Activated naive CD4-positive, alpha-beta T cell (primary cell): Measurements from ENCODE around the gene C6orf141.

Experiments
- DNase-seq, 4 experiments: peaks; one replicate each; lab custom pipeline; 2025; lab: John Stamatoyannopoulos, UW

Gene C6orf141

GRCh38 chr6:49550492-49551077 is at the start of gene C6orf141:
Gene C6orf141, plus strand, starts transcription at chr6:49550668. Its CDS starts 125 bp downstream, at chr6:49550793.
- peak in 1 of 4 experiments; percentile 0 for DNase-seq

- DNase-seq, result no peak
Measured at GRCh38 chr6:49504666-49505065, 45.8 kb upstream of the C6orf141 start.

DNA sequence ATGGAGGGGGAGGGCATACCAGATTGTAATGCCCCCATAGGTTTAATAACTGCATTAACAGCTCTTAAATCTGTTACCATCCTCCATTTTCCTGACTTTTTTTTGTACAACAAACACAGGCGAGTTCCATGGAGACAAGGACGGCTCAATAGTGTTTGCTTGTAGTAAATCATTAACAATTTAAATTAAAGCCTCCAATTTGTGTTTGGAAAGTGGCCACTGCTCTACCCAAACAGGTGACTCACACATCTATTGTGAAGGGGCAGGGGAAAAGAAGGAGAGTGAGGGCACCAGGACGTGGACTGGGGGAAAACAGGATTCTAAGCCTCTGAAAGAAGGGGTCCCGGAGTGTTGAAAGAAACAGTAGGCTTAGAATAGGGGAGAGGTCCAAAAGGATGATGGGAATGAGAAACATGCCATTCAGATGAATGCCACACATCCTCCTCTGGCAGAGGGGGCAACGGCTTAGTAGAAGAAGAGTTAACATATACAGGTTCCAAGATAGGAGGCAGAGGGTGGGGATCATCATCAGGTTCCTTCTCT is 43.8 kb upstream of the C6orf141 start:
- DNase-seq, result no peak

DNA sequence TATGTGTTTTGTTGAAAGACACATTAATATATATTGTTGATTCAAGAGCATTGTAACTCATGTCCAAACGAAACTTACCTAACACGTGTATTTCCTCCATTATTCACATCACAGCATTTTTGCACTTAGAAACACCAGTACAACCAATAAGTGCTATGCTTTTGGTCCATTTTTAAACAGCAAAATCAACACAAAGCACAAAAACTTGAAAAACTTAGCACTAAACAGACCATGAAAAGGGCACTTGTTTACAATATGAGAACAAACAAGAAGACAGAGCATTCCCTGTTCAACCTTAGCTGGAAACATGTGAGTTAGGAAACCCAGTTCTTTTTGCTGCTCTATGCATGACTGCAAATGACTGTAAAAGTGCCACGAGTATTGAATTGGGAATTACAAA is 41.1 kb upstream of the C6orf141 start:
- DNase-seq, result no peak

DNA sequence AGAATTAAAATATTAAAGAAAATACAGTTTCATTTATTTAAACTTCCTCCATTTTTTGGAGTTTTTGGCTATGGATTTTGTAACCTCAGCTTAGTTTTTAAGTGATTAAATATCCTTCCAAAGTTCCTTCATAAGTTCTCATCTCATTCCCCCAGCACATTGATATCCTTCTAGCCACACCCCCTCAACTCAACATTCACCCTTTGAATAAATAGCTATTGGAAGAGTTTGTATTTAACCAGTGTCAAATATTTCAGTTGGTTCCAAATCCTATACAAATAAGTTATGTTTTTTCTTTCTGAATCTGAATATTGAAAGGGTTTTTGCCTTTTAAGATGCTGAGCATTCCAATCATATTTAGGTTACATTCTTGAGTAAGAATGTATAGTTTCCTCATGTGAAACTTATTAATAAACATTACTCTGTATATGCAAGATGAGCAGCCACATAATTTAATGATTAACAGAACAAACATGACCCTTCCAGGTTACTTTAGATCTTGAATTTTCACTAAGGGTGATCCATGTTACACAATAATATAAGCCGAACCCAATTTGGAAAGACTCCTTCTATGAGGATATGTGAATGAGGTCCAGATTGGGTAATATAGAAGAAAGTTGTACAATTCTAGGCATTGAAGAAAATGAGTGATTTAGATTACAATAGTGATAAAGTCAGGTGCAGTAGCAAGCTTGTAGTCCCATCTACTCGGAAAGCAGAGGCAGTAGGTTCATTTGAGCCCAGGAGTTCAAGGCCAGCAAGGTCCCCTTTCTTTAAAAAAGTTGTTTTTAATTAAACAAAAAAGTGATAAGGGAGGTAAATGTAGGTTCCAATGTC is 37.1 kb upstream of the C6orf141 start:
- DNase-seq, result no peak

DNA sequence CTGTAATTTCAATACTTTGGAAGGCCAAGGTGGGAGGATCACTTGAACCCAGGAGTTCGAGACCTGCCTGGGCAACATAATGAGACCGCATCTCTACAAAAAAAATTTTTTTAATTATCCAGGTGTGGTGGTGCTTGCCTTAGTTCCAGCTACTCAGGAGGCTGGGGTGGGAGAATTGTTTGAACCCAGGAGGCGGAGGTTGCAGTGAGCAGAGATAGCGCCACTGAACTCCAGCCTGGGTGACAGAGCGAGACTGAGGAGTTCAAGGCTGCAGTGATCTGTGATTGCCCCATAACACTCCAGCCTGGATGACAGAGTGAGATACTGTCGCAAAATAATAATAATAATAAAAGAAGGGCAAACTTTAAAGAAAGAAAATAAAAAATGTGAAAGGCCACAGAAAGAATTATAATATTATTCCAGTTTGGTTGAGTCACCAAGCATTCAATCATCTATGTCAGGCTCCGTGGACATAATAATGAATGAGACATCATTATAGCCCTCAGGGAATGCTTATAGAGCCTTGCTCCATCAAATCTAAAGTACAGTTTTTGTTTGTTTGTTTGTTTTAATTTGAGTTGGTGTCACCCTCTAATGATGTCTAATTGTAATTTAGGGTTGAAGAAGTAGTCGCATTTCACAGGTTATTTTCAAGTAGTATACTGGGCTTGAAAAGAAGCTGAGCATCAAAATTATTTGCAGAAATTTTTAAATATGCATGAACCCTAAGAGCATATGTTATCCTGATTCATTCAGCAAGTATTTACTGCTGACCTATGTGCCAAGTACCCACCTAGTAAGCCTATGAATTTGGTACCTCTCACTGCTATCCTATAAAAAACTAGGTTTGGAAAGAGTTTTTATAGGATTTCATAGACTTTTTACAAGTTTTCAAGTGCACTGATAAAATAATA is 35.6 kb upstream of the C6orf141 start:
- DNase-seq, result no peak

DNA sequence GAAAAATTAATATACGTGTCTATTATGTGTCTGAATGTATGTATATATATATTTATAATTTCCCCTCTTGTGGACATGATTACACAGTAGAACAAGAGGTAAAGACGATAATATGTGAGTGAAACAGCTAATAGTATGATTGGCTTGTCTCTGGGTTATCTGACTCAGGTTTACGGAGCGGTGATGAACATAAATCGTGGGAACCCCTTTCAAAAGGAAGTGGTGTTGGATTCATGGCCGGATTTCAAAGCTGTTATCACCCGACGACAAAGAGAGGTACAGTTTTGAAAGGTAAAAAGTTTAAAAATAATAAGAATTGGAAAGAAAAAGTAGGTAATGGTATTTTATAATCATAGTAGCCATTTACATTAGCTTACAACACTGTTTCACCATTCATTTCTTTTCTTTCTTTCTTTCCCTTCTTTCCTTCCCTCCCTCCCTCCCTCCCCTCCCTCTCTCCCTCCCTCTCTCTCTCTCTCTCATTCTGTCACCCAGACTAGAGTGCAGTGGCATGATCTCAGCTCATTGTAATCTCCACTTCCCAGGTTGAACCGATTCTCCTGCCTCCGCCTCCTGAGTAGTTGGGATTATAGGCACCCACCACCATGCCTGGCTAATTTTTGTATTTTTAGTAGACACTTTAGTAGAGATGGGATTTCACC is 34.9 kb upstream of the C6orf141 start:
- no peak for DNase-seq

DNA sequence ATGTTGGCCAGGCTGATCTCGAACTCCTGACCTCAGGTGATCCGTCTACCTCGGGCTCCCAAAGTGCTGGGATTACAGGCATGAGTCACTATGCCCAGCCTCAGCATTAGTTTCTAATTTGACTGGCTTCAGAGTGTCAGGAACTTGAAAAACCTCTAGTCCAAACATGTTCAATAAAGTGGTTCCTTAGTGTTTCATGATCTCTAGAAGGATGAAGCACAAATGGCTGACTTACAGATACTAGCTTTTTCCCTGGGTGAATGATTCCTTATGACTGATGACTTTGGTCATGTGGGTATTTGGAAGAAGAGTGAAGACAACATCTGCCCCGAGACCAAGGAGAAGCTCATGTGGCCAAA is 34.3 kb upstream of the C6orf141 start:
- DNase-seq, result no peak

- DNase-seq, result no peak
Measured at GRCh38 chr6:49517919-49518318, 32.5 kb upstream of the C6orf141 start.

- DNase-seq, result no peak
Measured at GRCh38 chr6:49519660-49520059, 30.8 kb upstream of the C6orf141 start.

- no peak for DNase-seq
Measured at GRCh38 chr6:49522710-49523593, 27.5 kb upstream of the C6orf141 start.

DNA sequence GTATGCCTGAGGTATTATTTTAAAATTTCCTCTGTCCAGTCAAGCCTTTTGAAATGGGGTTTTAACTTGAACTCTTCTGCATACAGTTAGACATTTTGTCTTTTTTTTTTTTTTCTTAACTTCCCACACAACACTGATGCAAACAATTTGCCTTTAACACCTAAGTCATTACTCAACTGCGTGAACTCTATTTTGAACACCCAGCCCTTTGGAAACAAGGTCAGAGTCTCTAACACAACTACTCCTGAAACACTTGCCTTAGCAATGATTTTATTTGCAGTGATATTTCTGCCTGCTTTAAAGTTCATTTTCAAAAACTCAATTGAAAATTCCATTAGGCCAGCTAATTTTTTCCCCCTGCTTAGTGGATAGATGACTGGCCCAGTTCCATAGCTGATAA is 26.6 kb upstream of the C6orf141 start:
- no peak for DNase-seq

DNA sequence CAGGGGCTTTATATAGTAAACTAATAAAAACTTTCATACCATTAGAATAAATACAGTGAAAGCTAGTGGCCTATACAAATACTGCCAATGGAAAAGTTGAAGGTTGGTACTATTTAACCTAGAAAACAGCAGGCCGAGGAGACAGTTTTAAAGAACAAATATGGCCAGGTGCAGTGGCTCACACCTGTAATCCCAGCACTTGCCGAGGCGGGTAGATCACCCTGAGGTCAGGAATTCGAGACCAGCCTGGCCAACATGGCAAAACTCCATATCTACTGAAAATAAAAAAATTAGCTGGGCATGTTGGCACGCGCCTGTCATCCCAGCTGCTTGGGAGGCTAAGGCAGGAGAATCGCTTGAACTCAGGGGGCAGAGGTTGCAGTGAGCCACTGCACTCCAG is 25.9 kb upstream of the C6orf141 start:
- DNase-seq, result no peak

GRCh38 chr6:49526598-49526997 is 23.9 kb upstream of the C6orf141 start:
- DNase-seq, result no peak

DNA sequence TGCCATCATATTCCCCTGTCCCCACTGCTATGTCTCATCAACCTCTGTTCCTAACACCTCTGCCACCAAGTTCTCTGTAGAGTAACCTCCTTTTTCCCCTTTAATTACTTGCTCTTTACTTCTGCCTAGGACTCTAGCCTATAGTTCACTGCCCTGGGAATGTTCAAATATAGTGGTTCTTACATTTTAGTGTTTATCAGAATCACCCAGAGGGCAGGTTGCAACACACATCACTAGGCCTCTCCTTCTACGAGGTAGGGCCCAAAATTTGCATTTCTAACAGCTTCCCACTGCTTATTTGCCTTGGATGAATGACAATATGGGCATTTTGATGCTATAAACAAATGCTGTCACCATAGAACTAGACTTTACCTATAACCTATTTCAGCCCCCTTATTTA is 23.1 kb upstream of the C6orf141 start:
- DNase-seq, result no peak

DNA sequence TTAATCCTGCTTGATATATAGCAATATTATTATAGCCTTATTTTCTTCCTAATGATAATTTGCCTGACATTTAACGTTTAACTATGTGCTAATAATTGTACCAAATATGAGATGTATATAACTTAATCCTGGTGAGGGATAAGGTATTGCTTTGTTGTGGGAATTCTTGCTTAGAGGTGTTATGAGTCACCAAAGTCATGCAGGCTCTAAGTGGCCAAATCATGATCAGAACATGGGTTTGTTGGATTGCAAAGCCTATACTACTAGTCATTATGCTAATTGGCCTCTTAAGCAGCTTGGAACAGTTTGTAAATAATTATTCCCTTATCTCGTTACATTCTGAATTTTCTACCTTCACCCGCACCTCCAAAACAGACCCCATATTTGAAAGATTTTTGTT is 21.9 kb upstream of the C6orf141 start:
- no peak for DNase-seq

- no peak for DNase-seq
Measured at GRCh38 chr6:49530141-49530776, 20.2 kb upstream of the C6orf141 start.

GRCh38 chr6:49531774-49532569 is 18.5 kb upstream of the C6orf141 start:
- DNase-seq, result no peak

- no peak for DNase-seq
Measured at GRCh38 chr6:49535795-49536194, 14.7 kb upstream of the C6orf141 start.

GRCh38 chr6:49539102-49539501 is 11.4 kb upstream of the C6orf141 start:
- no peak for DNase-seq
